GM19240 (cell line): ENCODE measurements around the gene TMEM51.

ENCODE experiments used
- DNase-seq: peaks from one replicate; pipeline ENCODE4 v3.0.0; 2011; ENCODE audit warnings: low spot score; ENCODE audit not compliant: insufficient read length

TMEM51 gene

GRCh38 chr1:15244813-15245212 is 91.3 kb downstream of the TMEM51 start:
- no peak for DNase-seq

GRCh38 chr1:15245593-15246360 is 92.2 kb downstream of the TMEM51 start:
- DNase-seq, result no peak

- no peak for DNase-seq
Observed at GRCh38 chr1:15246960-15247614, 93.5 kb downstream of the TMEM51 start, which contains the start of gene FHAD1. TSS of gene FHAD1 (plus strand) at chr1:15247223. CDS start at chr1:15251785, 4,562 bp downstream.

- no peak for DNase-seq
Observed at GRCh38 chr1:15248216-15248615, 94.7 kb downstream of the TMEM51 start.

GRCh38 chr1:15249081-15249480 is 95.5 kb downstream of the TMEM51 start:
- no peak for DNase-seq

GRCh38 chr1:15251857-15252835 is 98.6 kb downstream of the TMEM51 start:
- no peak for DNase-seq

- DNase-seq, result no peak
Observed at GRCh38 chr1:15254559-15254958, 101.0 kb downstream of the TMEM51 start.

GRCh38 chr1:15255582-15256149 is 102.1 kb downstream of the TMEM51 start:
- DNase-seq, result no peak

GRCh38 chr1:15256584-15256983 is 103.0 kb downstream of the TMEM51 start:
- DNase-seq, result no peak

- DNase-seq, result no peak
Observed at GRCh38 chr1:15257309-15257708, 103.8 kb downstream of the TMEM51 start.

- no peak for DNase-seq
Observed at GRCh38 chr1:15258833-15259621, 105.5 kb downstream of the TMEM51 start.

- DNase-seq, result no peak
Observed at GRCh38 chr1:15259622-15260007, 106.1 kb downstream of the TMEM51 start.

- DNase-seq, result no peak
Observed at GRCh38 chr1:15260418-15261154, 107.0 kb downstream of the TMEM51 start.

GRCh38 chr1:15261155-15262002 is 107.8 kb downstream of the TMEM51 start:
- DNase-seq, result no peak

- no peak for DNase-seq
Observed at GRCh38 chr1:15262003-15262377, 108.4 kb downstream of the TMEM51 start.

GRCh38 chr1:15262706-15263105 is 109.2 kb downstream of the TMEM51 start:
- DNase-seq, result no peak

- no peak for DNase-seq
Observed at GRCh38 chr1:15264769-15265168, 111.2 kb downstream of the TMEM51 start.
